Activated T-helper 17 cell treated with anti-CD3 and anti-CD28 coated beads, Interleukin-2, amount 50 U/mL, for 72 hours (primary cell): Measurements from ENCODE around the gene SSTR3. TPM values are rescaled to one million over a fixed set of nuclear protein-coding genes. Genes with fewer than 3 reads are reported as not detected.
A peak's percentile ranks its signal among the peaks of the same experiment; 100 is the strongest.

Experiments used
- ATAC-seq: fragments of 150-1000 bp; cut with Tn5 transposase; replicated peaks from 2 replicates; pipeline ENCODE4 v1.10.0; 2021; ENCODE audit warnings: mild to moderate bottlenecking, moderate library complexity
- H3K27ac Mint-ChIP-seq: one replicate; pipeline ENCODE4 v1.8.0; 2022; ENCODE audit warnings: mixed read lengths
- H3K27me3 Mint-ChIP-seq: one replicate; pipeline ENCODE4 v1.8.0; 2022; ENCODE audit warnings: mixed read lengths
- H3K36me3 Mint-ChIP-seq: one replicate; pipeline ENCODE4 v1.8.0; 2022; ENCODE audit warnings: low read depth, mild to moderate bottlenecking, mixed read lengths
- H3K4me1 Mint-ChIP-seq: one replicate; pipeline ENCODE4 v1.8.0; 2022; ENCODE audit warnings: mixed read lengths
- H3K4me3 Mint-ChIP-seq: one replicate; pipeline ENCODE4 v1.8.0; 2022; ENCODE audit warnings: mild to moderate bottlenecking, mixed read lengths
- H3K9me3 Mint-ChIP-seq: one replicate; pipeline ENCODE4 v1.8.0; 2022; ENCODE audit warnings: mixed read lengths
- total RNA-seq, 2 donors: library from RNA; stranded (reverse); gene quantifications; one replicate each; pipeline ENCODE4 v1.2.3, GENCODE V29; 2022

The SSTR3 gene
- total RNA-seq, 2 donors from 2014 or later, result 2.6 to 16.2 TPM

- Mint-ChIP-seq H3K27ac (no peak overlapping the region), H3K27me3 (no peaks in the 10 kb centered on the region), H3K36me3 (no peaks in the 10 kb centered on the region), H3K9me3 (no peaks in the 10 kb centered on the region), H3K4me3 (no peak overlapping the region), H3K4me1 (peaks cover 27% of the 10 kb centered on the region)
- no peak for ATAC-seq
Observed at GRCh38 chr22:37192204-37192603, 20.1 kb downstream of the SSTR3 start.

GRCh38 chr22:37190262-37190780 lies 22.0 kb downstream of the SSTR3 start:
- Mint-ChIP-seq H3K4me3 (no peak overlapping the region), H3K9me3 (no peaks in the 10 kb centered on the region), H3K27ac (no peak overlapping the region), H3K4me1 (peaks cover 30% of the 10 kb centered on the region), H3K36me3 (no peaks in the 10 kb centered on the region), H3K27me3 (no peaks in the 10 kb centered on the region)
- no peak for ATAC-seq

GRCh38 chr22:37188901-37189466 lies 23.3 kb downstream of the SSTR3 start:
- Mint-ChIP-seq H3K4me3 (no peak overlapping the region), H3K36me3 (no peaks in the 10 kb centered on the region), H3K4me1 (peaks cover 21% of the 10 kb centered on the region), H3K27me3 (no peaks in the 10 kb centered on the region), H3K27ac (no peak overlapping the region), H3K9me3 (no peaks in the 10 kb centered on the region)
- no peak for ATAC-seq

- peak within 1 kb of the TSS; percentile 74 for H3K27ac Mint-ChIP-seq
- no peaks in the 10 kb centered on the region for H3K36me3 Mint-ChIP-seq
- H3K4me1 Mint-ChIP-seq, result peaks cover 14% of the 10 kb centered on the region
Observed at GRCh38 chr22:37187891-37188761, 24.2 kb downstream of the SSTR3 start, which contains the start of gene C1QTNF6. Gene C1QTNF6 (minus strand): TSS chr22:37188247. CDS start chr22:37188213, 34 bp downstream.

GRCh38 chr22:37187552-37187890 lies 24.8 kb downstream of the SSTR3 start:
- no peak for ATAC-seq
- Mint-ChIP-seq H3K4me1 (peaks cover 14% of the 10 kb centered on the region), H3K9me3 (no peaks in the 10 kb centered on the region), H3K36me3 (no peaks in the 10 kb centered on the region), H3K27me3 (no peaks in the 10 kb centered on the region), H3K27ac (peak overlapping the region; percentile 74), H3K4me3 (no peak overlapping the region)

More at GRCh38 chr22:37187891-37188761, 24.2 kb downstream of the SSTR3 start, which contains the start of gene C1QTNF6:
- ATAC-seq, result no peak
- Mint-ChIP-seq H3K4me3 (no peak within 1 kb of the TSS), H3K27me3 (no peaks in the 10 kb centered on the region), H3K9me3 (no peaks in the 10 kb centered on the region)

GRCh38 chr22:37186997-37187522 lies 25.2 kb downstream of the SSTR3 start:
- Mint-ChIP-seq H3K4me1 (peaks cover 14% of the 10 kb centered on the region), H3K27me3 (no peaks in the 10 kb centered on the region), H3K36me3 (no peaks in the 10 kb centered on the region), H3K27ac (peak overlapping the region; percentile 74), H3K4me3 (no peak overlapping the region), H3K9me3 (no peaks in the 10 kb centered on the region)
- no peak for ATAC-seq

- Mint-ChIP-seq H3K4me3 (peak overlapping the region; percentile 63), H3K9me3 (no peaks in the 10 kb centered on the region), H3K27me3 (no peaks in the 10 kb centered on the region), H3K27ac (peak overlapping the region; percentile 75), H3K36me3 (no peaks in the 10 kb centered on the region), H3K4me1 (peaks cover 14% of the 10 kb centered on the region)
- peak; percentile 73 for ATAC-seq
Observed at GRCh38 chr22:37186228-37186996, 25.9 kb downstream of the SSTR3 start.

- ATAC-seq, result no peak
- no peaks in the 10 kb centered on the region for H3K36me3 Mint-ChIP-seq
- peak overlapping the region; percentile 63 for H3K4me3 Mint-ChIP-seq
- no peaks in the 10 kb centered on the region for H3K9me3 Mint-ChIP-seq
- H3K27me3 Mint-ChIP-seq, result no peaks in the 10 kb centered on the region
- peaks cover 14% of the 10 kb centered on the region for H3K4me1 Mint-ChIP-seq
- H3K27ac Mint-ChIP-seq, result peak overlapping the region; percentile 75
Observed at GRCh38 chr22:37185646-37186227, 26.5 kb downstream of the SSTR3 start.

GRCh38 chr22:37184816-37185541 lies 27.3 kb downstream of the SSTR3 start:
- no peak overlapping the region for H3K27ac Mint-ChIP-seq
- peaks cover 14% of the 10 kb centered on the region for H3K4me1 Mint-ChIP-seq
- no peaks in the 10 kb centered on the region for H3K9me3 Mint-ChIP-seq

GRCh38 chr22:37184380-37184755 lies 27.9 kb downstream of the SSTR3 start:
- no peak overlapping the region for H3K4me3 Mint-ChIP-seq
- H3K36me3 Mint-ChIP-seq, result no peaks in the 10 kb centered on the region
- H3K4me1 Mint-ChIP-seq, result peaks cover 14% of the 10 kb centered on the region
- no peak overlapping the region for H3K27ac Mint-ChIP-seq
- no peak for ATAC-seq
- no peaks in the 10 kb centered on the region for H3K27me3 Mint-ChIP-seq
- H3K9me3 Mint-ChIP-seq, result no peaks in the 10 kb centered on the region

More at GRCh38 chr22:37184816-37185541, 27.3 kb downstream of the SSTR3 start:
- ATAC-seq, result no peak
- Mint-ChIP-seq H3K36me3 (no peaks in the 10 kb centered on the region), H3K4me3 (no peak overlapping the region), H3K27me3 (no peaks in the 10 kb centered on the region)

- Mint-ChIP-seq H3K27me3 (no peaks in the 10 kb centered on the region), H3K36me3 (no peaks in the 10 kb centered on the region), H3K27ac (no peak overlapping the region), H3K4me3 (no peak overlapping the region), H3K9me3 (no peaks in the 10 kb centered on the region), H3K4me1 (peaks cover 12% of the 10 kb centered on the region)
- peak; percentile 21 for ATAC-seq
Observed at GRCh38 chr22:37183432-37184379, 28.6 kb downstream of the SSTR3 start.

GRCh38 chr22:37182949-37183245 lies 29.4 kb downstream of the SSTR3 start:
- Mint-ChIP-seq H3K4me1 (peaks cover 10% of the 10 kb centered on the region), H3K36me3 (no peaks in the 10 kb centered on the region), H3K27ac (no peak overlapping the region), H3K27me3 (peaks cover 1% of the 10 kb centered on the region), H3K4me3 (no peak overlapping the region), H3K9me3 (no peaks in the 10 kb centered on the region)
- no peak for ATAC-seq
